ENCODE results near the gene RAB31.

DNA sequence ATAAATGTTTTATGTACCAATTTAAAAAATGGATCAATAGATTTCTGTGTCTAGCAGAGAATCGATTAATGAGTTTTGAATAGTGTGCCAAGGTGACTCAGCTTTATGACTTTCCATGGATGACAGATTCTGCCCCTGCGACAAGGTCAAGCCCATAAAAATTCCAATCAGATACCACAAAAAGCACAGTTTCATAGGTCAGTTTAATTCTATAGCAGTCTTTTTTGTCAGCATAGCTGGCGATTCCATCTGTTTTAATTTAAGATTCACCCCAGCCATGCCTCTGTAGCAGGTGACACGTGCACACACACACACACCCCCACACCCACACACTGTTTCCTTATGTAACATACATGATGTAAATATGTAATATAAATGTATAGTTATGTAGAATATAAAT, 28.9 kb downstream of the RAB31 start:
- TF ChIP-seq, protein P1, sequence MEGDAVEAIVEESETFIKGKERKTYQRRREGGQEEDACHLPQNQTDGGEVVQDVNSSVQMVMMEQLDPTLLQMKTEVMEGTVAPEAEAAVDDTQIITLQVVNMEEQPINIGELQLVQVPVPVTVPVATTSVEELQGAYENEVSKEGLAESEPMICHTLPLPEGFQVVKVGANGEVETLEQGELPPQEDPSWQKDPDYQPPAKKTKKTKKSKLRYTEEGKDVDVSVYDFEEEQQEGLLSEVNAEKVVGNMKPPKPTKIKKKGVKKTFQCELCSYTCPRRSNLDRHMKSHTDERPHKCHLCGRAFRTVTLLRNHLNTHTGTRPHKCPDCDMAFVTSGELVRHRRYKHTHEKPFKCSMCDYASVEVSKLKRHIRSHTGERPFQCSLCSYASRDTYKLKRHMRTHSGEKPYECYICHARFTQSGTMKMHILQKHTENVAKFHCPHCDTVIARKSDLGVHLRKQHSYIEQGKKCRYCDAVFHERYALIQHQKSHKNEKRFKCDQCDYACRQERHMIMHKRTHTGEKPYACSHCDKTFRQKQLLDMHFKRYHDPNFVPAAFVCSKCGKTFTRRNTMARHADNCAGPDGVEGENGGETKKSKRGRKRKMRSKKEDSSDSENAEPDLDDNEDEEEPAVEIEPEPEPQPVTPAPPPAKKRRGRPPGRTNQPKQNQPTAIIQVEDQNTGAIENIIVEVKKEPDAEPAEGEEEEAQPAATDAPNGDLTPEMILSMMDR (conservative IDR thresholded peaks at IDR 0.05; ENCODE audit: low read depth, low read length), result no peak
- TF ChIP-seq EZH2 (IDR thresholded peaks at IDR 0.05; ENCODE audit: borderline replicate concordance, low read depth, low read length, poor library complexity, severe bottlenecking), result no peak
